Right ventricle myocardium superior (tissue), 1 donor: ENCODE measurements around the gene ADD1. TPM values are rescaled to one million over a fixed set of nuclear protein-coding genes. Genes with fewer than 3 reads are reported as not detected.
A peak's percentile ranks its signal among the peaks of the same experiment; 100 is the strongest.
"Not testable (repeated sequence)": the region's sequence is repeated elsewhere in the genome, so short reads cannot be mapped to it uniquely, and the experiment has no call there.

Experiments
- ATAC-seq: fragments of 200-7000 bp; cut with Tn5 transposase; one replicate; pipeline ENCODE4 v1.9.1; 2020; ENCODE audit warnings: mild to moderate bottlenecking; ENCODE audit not compliant: poor library complexity
- DNase-seq: peaks from one replicate; pipeline ENCODE4 v3.0.0-alpha.2; 2020
- intact Hi-C: fragments of 100-400 bp; cut with DNase I; formaldehyde crosslinking; loops from one replicate; pipeline ENCODE4 v1.11.2; 2022
- total RNA-seq: library from RNA; stranded (reverse); fragmentation: NEBNext Ultra II Directional; extraction: Animal tissue kit (Norgen Biotek cat#: 25700); gene quantifications from one replicate; pipeline ENCODE4 v1.2.1, GENCODE V29; 2021
- donor health status: DM: no; HTN: yes; CAD: no; lungs with severe emphysema.

Gene ADD1
- total RNA-seq, 1 donor from 2014 or later = 217 TPM

DNA sequence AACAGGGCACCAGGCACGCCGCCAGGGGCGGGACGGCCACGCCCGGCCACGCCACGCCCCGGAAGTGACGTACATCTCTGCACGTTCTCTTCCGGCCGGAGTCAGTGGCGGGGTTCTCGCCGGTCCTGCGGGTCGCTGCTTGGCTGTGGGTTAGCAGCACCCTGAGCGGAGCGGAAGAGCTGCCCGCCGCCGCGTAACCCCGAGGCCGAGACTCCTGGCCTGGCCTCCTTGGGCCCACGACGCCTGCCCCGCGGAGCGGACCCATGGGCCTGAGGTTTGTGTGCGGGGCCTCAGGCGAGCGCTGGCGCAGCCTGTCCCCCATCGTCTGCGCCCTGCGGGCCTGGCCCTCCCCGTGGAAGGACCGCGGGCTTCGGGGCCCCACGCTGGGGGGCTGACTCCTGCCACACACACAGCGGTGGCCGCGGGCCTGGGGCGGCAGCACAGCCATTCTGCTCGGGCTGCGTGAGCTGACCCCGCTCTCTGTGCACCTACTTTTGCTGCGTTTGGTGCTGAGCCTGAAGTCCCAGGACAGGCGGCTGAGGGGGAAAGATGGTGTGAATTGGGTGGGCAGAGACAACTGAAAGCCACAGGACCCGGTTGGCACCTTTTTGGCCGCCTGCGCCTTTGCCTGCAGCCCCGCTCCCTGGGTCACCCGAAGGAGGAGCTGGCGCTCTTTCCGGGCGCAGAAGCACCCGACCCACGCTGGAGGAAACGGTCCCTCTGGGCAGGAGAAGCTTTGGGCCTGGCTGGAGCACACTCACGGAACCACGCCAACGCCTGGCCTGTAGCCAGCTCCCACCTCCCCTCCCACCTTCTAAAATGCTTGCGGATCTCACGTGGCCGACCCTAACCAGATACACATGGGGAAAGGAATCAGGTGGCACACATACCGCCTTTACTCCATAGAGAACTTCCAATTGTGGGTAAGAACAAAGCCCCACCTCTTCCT is 91.4 kb downstream of the ADD1 start:
- DNase-seq (peak; percentile 97), ATAC-seq (peak; percentile 90)
- intact Hi-C loops = loop anchor here (10.0 kb wide), 1 partner anchor 170 kb away; no protein-coding TSS in a partner anchor

GRCh38 chr4:2935762-2936743 is 92.4 kb downstream of the ADD1 start:
- intact Hi-C loops = loop anchor here (10.0 kb wide), 1 partner anchor 171 kb away; no protein-coding TSS in a partner anchor
- no peak for ATAC-seq
- no peak for DNase-seq

DNA sequence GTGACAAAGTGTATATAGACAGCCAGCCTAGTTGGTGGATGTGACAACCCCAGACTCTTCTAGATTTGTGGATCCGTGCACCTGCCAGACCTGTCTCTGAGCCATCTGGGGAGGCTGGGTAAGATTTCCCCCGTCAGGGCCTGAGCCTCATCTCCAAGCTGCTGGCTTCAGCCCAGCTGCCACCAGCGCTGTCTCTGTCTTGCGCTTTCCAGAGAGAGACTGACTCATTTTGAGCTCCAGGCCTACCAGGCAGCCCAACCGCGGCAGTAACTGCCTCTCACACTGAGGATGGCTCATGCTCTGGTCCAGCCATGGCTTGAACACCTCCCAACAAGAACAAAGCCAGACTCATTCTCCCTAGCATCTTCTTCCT is 93.1 kb downstream of the ADD1 start:
- intact Hi-C loops = loop anchor here (10.0 kb wide), 1 partner anchor 172 kb away; no protein-coding TSS in a partner anchor
- DNase-seq (no peak), ATAC-seq (no peak)

DNA sequence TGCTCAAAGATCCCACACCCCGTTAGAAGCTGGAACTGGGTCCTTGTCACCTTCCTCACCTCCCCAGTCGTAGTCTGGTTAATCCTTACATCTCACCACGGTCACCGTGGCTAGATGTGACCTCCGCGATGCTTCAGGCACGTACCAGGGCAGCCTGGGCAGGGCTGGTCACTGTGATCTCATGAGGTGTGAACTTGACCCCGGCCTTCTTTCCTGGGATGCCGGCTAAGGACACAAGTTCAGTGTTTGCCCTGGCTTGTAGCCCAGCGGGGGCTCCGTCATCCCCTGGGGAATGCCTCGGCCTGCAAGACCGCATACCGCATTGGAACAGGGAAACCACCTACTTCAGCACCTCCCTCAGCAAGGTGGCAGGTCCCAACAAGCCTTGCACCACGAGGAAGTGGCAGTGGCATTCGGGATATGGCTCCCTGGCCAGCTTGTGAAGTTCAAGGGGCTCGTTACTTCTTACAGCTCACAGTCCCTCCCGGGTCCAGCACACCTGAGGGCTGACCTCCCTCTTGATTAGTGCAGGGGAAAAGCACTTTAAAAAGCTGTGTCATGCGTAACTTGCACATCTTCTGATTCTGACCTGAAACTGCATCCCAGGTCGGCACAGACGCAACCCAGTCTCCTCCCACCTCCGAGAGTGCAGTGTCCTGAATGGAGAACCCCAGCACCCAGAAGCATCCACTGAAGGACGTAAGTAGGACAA is 93.7 kb downstream of the ADD1 start:
- intact Hi-C loops = loop anchor here (10.0 kb wide), 1 partner anchor 173 kb away; no protein-coding TSS in a partner anchor
- no peak for DNase-seq
- no peak for ATAC-seq

DNA sequence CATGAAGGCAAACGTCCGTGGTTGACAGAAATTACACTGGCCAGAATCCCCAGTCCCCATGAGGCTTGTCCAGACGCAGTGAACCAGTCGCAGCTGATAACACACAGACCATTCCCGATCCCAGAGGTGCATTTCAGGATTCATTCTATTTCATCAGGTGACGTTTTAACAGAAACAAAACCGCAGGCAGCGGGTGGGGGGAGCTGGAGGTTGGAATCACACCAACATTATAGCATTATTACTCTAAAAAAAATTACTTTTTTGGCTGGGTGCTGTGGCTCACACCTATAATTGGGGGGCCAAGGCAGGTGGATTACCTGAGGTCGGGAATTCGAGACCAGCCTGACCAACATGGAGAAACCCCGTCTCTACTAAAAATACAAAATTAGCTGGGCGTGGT is 94.3 kb downstream of the ADD1 start:
- ATAC-seq (no peak), DNase-seq (no peak)
- intact Hi-C loops = loop anchor here (10.0 kb wide), 1 partner anchor 173 kb away; no protein-coding TSS in a partner anchor

GRCh38 chr4:2938411-2938810 is 94.8 kb downstream of the ADD1 start:
- ATAC-seq, DNase-seq: not testable (repeated sequence)
- intact Hi-C loops = loop anchor here (10.0 kb wide), 1 partner anchor 174 kb away; no protein-coding TSS in a partner anchor

DNA sequence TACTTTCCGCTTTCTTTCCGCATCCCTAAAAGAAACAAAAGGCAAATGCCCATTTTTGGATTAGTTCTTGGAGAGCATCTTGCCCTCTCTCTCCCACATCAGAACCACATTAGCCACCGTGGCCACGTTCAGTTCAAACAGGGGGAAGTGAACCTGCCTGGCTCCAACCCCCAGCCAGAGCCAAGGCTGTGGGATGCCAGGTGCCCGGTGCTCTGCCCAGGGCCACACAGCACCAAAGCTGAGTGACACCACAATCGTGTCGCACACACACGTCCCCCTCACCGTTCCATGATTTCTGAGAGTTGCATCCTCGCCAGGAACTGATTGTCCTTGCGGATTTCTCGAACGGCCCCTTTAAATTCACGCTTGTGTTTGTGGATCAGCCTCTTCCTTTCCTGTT is 95.3 kb downstream of the ADD1 start:
- intact Hi-C loops = loop anchor here (10.0 kb wide), 1 partner anchor 174 kb away; no protein-coding TSS in a partner anchor
- no peak for ATAC-seq
- DNase-seq = no peak

DNA sequence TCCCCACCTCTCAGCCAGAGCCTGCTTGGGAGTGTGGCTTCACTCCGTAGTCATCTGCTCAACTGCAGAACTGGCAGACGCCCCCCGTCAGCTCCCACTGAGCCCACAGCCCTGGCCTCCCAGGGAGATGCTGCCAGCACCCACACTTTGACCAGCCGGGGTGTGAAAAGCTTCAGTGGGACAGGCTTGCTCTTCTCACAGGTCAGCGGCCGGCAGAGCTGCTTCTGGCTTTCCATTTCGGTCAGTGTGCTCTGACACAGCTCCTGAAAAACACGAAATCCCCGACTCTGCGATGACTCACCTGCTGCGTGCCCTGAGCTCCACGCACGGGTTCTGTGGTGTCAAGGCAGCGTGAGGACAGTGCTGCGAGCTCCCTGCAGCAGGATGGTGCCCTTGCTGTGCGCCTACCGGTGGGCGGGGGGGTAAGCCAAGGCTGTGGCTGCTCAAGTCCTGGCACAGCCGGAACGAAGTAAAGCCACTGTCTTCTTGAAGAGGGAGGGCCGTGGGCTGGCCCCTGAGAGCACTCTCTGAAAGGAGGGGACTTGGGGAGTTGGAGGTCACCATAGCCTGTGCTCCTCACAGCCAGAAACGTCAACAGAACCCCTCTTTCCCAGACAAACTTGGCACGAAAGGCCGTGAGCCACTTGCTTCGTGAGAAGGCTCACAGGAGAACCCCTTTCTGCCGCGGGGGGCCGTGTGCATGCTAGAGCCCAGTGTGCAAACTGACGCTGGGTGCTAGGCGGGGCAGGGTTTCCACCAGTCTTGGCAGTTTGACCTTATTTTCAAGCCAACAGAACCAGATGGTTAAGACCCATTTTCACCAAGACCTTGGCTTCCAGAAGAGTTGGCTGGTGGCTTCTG is 96.0 kb downstream of the ADD1 start:
- intact Hi-C loops = loop anchor here (10.0 kb wide), 1 partner anchor 175 kb away; no protein-coding TSS in a partner anchor
- no peak for ATAC-seq
- DNase-seq = no peak

GRCh38 chr4:2940267-2941137 is 96.9 kb downstream of the ADD1 start:
- intact Hi-C loops = no loop called here
- ATAC-seq = no peak

DNA sequence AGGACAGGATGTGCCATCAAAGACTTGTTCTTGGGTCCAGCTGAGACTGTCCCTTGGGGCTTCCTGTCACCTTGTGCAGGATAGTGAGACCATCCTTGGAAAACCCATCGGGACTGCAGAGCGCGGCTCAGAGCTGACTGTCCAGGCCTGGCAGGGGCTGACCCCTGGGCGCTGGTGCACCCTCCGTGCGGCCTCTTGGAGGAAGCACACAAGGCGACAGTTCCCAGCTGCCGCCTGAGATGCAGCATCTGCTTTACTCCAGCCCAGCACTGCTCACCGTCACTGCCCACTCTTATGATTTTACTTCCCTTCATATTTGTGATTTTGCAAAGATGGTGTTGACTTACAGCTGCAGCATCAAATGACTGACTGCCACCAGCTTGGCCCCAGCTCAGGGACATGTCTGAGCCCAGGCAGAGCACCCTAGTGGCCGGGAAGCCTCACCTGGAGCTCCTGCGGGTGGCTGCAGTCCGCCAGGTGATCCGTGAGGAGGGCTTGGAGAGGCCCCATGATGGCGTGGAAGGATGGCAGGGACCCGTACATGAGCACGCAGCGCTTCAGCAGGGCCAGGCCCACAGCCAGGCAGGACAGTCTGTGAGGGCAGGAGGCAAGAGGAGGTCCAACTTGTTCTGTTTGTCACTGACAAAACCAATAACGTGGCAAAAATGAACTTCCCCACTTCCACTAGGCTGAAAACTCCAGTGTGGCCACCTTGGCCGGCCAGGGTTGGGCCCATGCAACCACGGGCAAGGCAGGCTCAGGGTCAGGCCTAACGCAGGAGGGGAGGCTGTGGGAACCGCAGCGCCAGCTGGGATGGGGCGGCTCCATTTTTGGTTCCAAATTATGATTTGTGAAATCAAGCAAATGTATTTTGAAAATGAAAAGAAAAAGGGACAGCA is 97.7 kb downstream of the ADD1 start:
- DNase-seq (no peak), ATAC-seq (no peak)
- intact Hi-C loops = no loop called here

More at GRCh38 chr4:2940267-2941137, 96.9 kb downstream of the ADD1 start:
- no peak for DNase-seq

GRCh38 chr4:2942037-2942531 is 98.4 kb downstream of the ADD1 start:
- ATAC-seq (no peak), DNase-seq (no peak)
- intact Hi-C loops = no loop called here

GRCh38 chr4:2942532-2943363 is 99.1 kb downstream of the ADD1 start:
- intact Hi-C loops = no loop called here
- DNase-seq (no peak), ATAC-seq (peak; percentile 28)

GRCh38 chr4:2943364-2944090 is 99.9 kb downstream of the ADD1 start:
- intact Hi-C loops = no loop called here
- ATAC-seq = no peak
- DNase-seq = no peak

DNA sequence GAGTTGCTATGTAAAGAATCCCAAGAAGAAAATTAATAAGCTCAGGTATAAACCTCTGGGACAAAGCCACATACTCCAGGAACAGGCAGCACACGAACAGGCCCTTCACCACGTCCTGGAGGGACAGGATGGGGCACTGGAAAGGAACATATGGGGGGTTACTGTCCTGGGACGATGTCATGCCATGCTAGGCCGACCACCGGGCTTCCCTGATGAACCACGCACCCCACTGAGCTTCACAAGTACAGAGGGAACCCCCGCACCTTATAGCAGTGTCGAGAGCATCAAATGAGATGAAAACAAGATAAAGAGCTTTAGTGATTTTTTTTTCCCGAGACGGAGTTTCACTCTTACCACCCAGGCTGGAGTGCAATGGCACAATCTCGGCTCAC is 100.4 kb downstream of the ADD1 start:
- no peak for DNase-seq
- ATAC-seq = no peak
- intact Hi-C loops = no loop called here
